ENCODE results near the gene SMIM43.

Gene SMIM43
- total RNA-seq: 0.05 to 0.79 reads per million in 2 donors

- DNase-seq: peak; percentile 7
Observed at GRCh38 chr4:121764702-121765367, at the start of gene SMIM43. SMIM43 (minus strand) TSS chr4:121765164; CDS start chr4:121765105, 59 bp downstream.

GRCh38 chr4:121814756-121815155, 49.8 kb upstream of the SMIM43 start:
- no peak for DNase-seq

- no peak for DNase-seq
Observed at GRCh38 chr4:121811122-121811521, 46.2 kb upstream of the SMIM43 start.

- no peak for DNase-seq
Observed at GRCh38 chr4:121806411-121806810, 41.4 kb upstream of the SMIM43 start.

GRCh38 chr4:121801715-121802075, 36.7 kb upstream of the SMIM43 start:
- no peak for DNase-seq

GRCh38 chr4:121800961-121801714, 36.2 kb upstream of the SMIM43 start, which contains the start of gene EXOSC9:
EXOSC9 (plus strand) TSS chr4:121801323; CDS start chr4:121801425, 102 bp downstream.
- peak; percentile 72 for DNase-seq

- no peak for DNase-seq
Observed at GRCh38 chr4:121800638-121800960, 35.6 kb upstream of the SMIM43 start.

GRCh38 chr4:121799867-121800501, 35.0 kb upstream of the SMIM43 start:
- no peak for DNase-seq

GRCh38 chr4:121799208-121799823, 34.4 kb upstream of the SMIM43 start:
- no peak for DNase-seq

- DNase-seq: no peak
Observed at GRCh38 chr4:121796283-121796682, 31.3 kb upstream of the SMIM43 start.

GRCh38 chr4:121794505-121795188, 29.7 kb upstream of the SMIM43 start:
- no peak for DNase-seq

GRCh38 chr4:121792966-121793365, 28.0 kb upstream of the SMIM43 start:
- DNase-seq: no peak

- DNase-seq: no peak
Observed at GRCh38 chr4:121791481-121791880, 26.5 kb upstream of the SMIM43 start.

- DNase-seq: no peak
Observed at GRCh38 chr4:121790976-121791375, 26.0 kb upstream of the SMIM43 start.

GRCh38 chr4:121789960-121790829, 25.2 kb upstream of the SMIM43 start:
- no peak for DNase-seq

GRCh38 chr4:121789455-121789854, 24.5 kb upstream of the SMIM43 start:
- no peak for DNase-seq

- DNase-seq: no peak
Observed at GRCh38 chr4:121788896-121789295, 23.9 kb upstream of the SMIM43 start.

GRCh38 chr4:121786221-121786620, 21.3 kb upstream of the SMIM43 start:
- DNase-seq: no peak

- no peak for DNase-seq
Observed at GRCh38 chr4:121785479-121785878, 20.5 kb upstream of the SMIM43 start.

- no peak for DNase-seq
Observed at GRCh38 chr4:121784975-121785374, 20.0 kb upstream of the SMIM43 start.

- no peak for DNase-seq
Observed at GRCh38 chr4:121784401-121784800, 19.4 kb upstream of the SMIM43 start.

- DNase-seq: no peak
Observed at GRCh38 chr4:121783210-121783609, 18.2 kb upstream of the SMIM43 start.

Measured in activated gamma-delta T cell (primary cell).